CD8-positive, alpha-beta memory T cell (primary cell): ENCODE data around the gene ZNF18. TPM values are rescaled to one million over a fixed set of nuclear protein-coding genes. Genes with fewer than 3 reads are reported as not detected.
"Not testable (repeated sequence)": the region's sequence is repeated elsewhere in the genome, so short reads cannot be mapped to it uniquely, and the experiment has no call there.

Experiments used
- CTCF ChIA-PET: fragments of 350-600 bp; sonication (Branson Sonifier 250); formaldehyde crosslinking; loops from one replicate; lab custom pipeline; 2021; ENCODE audit warnings: antibody characterized with exemption; lab: Charles Lee
- POLR2A ChIA-PET: fragments of 350-600 bp; sonication (Branson Sonifier 250); formaldehyde crosslinking; loops from one replicate; lab custom pipeline; 2021; ENCODE audit warnings: antibody characterized with exemption; lab: Charles Lee
- DNase-seq, 5 donors: peaks; one replicate each; pipeline versions ENCODE4 v3.0.0 to v3.0.0-alpha.2; 2020 to 2022; ENCODE audit warnings: mixed read lengths in 1 of 5
- H3K27ac ChIP-seq: one replicate; pipeline ENCODE4 v1.7.0; 2013; ENCODE audit warnings: low read depth, mild to moderate bottlenecking, low read length, moderate library complexity
- H3K27me3 ChIP-seq: 2 replicates; pipeline ENCODE4 v1.7.0; 2013; ENCODE audit warnings: low read length, mild to moderate bottlenecking; ENCODE audit not compliant: insufficient read depth, poor library complexity, severe bottlenecking
- H3K36me3 ChIP-seq: 2 replicates; pipeline ENCODE4 v1.7.0; 2013; ENCODE audit warnings: mild to moderate bottlenecking, low read length, moderate library complexity; ENCODE audit not compliant: insufficient read depth
- H3K4me1 ChIP-seq: 2 replicates; pipeline ENCODE4 v1.7.0; 2013; ENCODE audit warnings: mild to moderate bottlenecking, low read length, moderate library complexity; ENCODE audit not compliant: insufficient read depth
- H3K4me3 ChIP-seq: 2 replicates; pipeline ENCODE4 v1.7.0; 2013; ENCODE audit warnings: mild to moderate bottlenecking, low read length
- H3K9me3 ChIP-seq: 2 replicates; pipeline ENCODE4 v1.7.0; 2013; ENCODE audit warnings: mild to moderate bottlenecking, low read length
- H3K27ac Mint-ChIP-seq, 8 donors: one replicate each; pipeline ENCODE4 v1.8.0; 2020 to 2021; ENCODE audit warnings: mixed read lengths in 8 of 8, mild to moderate bottlenecking in 6 of 8, inconsistent platforms in 3 of 8, moderate library complexity in 3 of 8
- H3K27me3 Mint-ChIP-seq, 2 donors: one replicate each; pipeline ENCODE4 v1.8.0; 2020 to 2021; ENCODE audit warnings: mixed read lengths in 2 of 2, mild to moderate bottlenecking in 1 of 2, moderate library complexity in 1 of 2
- H3K36me3 Mint-ChIP-seq, 3 donors: one replicate each; pipeline ENCODE4 v1.8.0; 2020 to 2021; ENCODE audit warnings: mixed read lengths in 3 of 3, inconsistent platforms in 1 of 3, mild to moderate bottlenecking in 1 of 3
- H3K4me1 Mint-ChIP-seq, 3 donors: one replicate each; pipeline ENCODE4 v1.8.0; 2020 to 2021; ENCODE audit warnings: mixed read lengths in 3 of 3, inconsistent platforms in 1 of 3, mild to moderate bottlenecking in 1 of 3
- H3K4me3 Mint-ChIP-seq, 7 donors: one replicate each; pipeline ENCODE4 v1.8.0; 2020 to 2021; ENCODE audit warnings: mixed read lengths in 7 of 7, mild to moderate bottlenecking in 6 of 7, moderate library complexity in 4 of 7, inconsistent platforms in 2 of 7
- H3K9me3 Mint-ChIP-seq, 5 donors: one replicate each; pipeline ENCODE4 v1.8.0; 2020 to 2022; ENCODE audit warnings: mixed read lengths in 5 of 5, mild to moderate bottlenecking in 3 of 5, moderate library complexity in 2 of 5, inconsistent platforms in 1 of 5
- polyA plus RNA-seq: library from polyadenylated mRNA; unstranded; fragments of 300-500 nt; fragmentation: Illumina TruSeq; gene quantifications from one replicate; pipeline ENCODE4 v1.2.3, GENCODE V29; 2021
- total RNA-seq, 2 experiments: library from RNA; stranded (reverse); gene quantifications; one replicate each; pipeline ENCODE4 v1.2.3, GENCODE V29; 2021

Gene ZNF18
- total and polyA plus RNA-seq, 3 experiments from 2014 or later = 5.7 to 9.1 (median 7.2) TPM

DNA sequence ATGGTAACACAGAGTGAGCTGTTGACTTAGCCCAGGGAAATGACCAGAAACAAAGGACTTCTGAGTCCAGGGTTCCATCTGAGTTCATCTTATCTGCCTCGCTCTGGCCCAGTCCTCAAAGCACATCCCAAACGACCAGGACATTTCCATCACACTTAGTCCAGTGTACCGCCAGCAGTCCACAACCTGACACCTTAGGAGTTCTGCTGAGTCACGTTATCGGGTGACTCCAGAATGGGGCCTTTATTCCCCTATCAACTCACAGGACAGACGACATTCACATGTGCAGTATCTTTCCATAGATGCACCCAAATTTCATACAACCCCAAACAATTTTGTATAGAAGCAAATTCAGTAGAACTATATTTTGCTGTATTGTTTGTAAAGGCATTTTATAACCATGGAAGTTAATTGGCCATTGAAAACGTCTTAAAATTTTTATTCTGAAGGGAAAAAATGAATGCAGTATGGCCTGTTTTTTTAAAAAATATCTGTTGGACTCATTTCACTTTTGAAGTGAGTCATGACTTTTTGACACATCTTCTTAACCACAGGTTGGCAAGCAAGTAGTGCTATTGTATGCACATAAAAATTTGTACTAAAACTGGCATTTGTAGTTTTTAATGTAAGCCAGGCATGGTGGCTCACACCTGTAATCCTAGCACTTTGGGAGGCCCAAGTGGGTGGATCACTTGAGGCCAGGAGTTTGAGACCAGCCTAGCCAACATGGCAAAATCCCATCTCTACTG is 46.3 kb downstream of the ZNF18 start:
- no peak for DNase-seq
- CTCF ChIA-PET = no interaction called here
- H3K9me3 ChIP-seq = peaks cover 12% of the 10 kb centered on the region
- Mint-ChIP-seq H3K27me3 (no peaks in the 10 kb centered on the region), H3K9me3 (peaks cover 12 to 36% (median 17%) of the 10 kb centered on the region in 5 donors), H3K27ac (no peak overlapping the region), H3K4me3 (no peak overlapping the region), H3K4me1 (no peaks in the 10 kb centered on the region), H3K36me3 (peaks cover 7 to 45% (median 18%) of the 10 kb centered on the region in 3 donors)
- no peaks in the 10 kb centered on the region for H3K27me3 ChIP-seq
- no peak overlapping the region for H3K4me3 ChIP-seq
- H3K36me3 ChIP-seq = no peaks in the 10 kb centered on the region
- H3K4me1 ChIP-seq = no peaks in the 10 kb centered on the region
- POLR2A ChIA-PET = no interaction called here
- no peak overlapping the region for H3K27ac ChIP-seq

DNA sequence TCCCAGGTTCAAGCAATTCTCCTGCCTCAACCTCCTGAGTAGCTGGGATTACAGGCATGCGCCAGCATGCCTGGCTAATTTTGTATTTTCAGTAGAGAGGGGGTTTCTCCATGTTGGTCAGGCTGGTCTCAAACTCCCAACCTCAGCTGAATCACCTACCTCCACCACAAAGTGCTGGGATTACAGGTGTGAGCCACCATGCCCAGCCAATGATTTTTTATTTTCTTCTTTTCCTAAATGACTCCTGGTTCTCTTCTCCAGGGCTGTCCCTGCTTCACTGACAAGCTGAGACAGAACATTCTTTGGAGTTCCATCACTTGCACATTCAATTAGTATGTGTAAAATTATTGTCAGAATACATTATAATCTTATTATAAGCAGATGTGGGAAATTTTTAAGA is 47.7 kb downstream of the ZNF18 start:
- H3K9me3 ChIP-seq, H3K4me3 ChIP-seq, H3K27me3 ChIP-seq, H3K36me3 ChIP-seq, H3K4me1 ChIP-seq, DNase-seq, CTCF ChIA-PET, POLR2A ChIA-PET, H3K4me3 Mint-ChIP-seq, H3K27ac ChIP-seq, H3K4me1 Mint-ChIP-seq, H3K27me3 Mint-ChIP-seq, H3K27ac Mint-ChIP-seq: not testable (repeated sequence)
- peaks cover 2 to 35% (median 12%) of the 10 kb centered on the region in 3 donors for H3K36me3 Mint-ChIP-seq
- peaks cover 9 to 25% (median 13%) of the 10 kb centered on the region in 5 donors for H3K9me3 Mint-ChIP-seq

DNA sequence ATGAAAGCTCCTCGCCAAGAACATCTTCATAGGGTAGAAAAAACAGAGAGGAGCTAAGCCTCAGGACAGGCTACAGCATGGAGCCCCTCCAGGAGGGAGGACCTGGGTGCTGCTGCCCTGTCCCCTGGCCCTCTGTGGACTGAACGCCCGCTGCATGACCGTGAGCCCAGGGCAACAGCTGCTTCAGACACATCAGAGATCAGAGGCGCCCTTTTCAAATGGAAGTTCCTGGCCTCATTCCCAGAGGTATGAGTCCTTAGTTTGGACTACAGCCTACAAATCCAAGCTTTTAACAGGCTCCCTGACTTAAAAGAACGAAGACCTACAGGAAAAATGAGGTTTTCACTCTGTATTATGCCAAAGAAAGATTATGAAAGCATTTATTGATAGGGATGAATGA is 48.5 kb downstream of the ZNF18 start:
- Mint-ChIP-seq H3K27me3 (peaks cover 3 to 5% of the 10 kb centered on the region in 2 donors), H3K4me3 (no peak overlapping the region), H3K36me3 (peaks cover 2 to 34% (median 8%) of the 10 kb centered on the region in 3 donors), H3K27ac (no peak overlapping the region), H3K4me1 (no peaks in the 10 kb centered on the region), H3K9me3 (peaks cover 3 to 18% (median 5%) of the 10 kb centered on the region in 5 donors)
- no peak overlapping the region for H3K4me3 ChIP-seq
- DNase-seq = no peak
- no peaks in the 10 kb centered on the region for H3K4me1 ChIP-seq
- peaks cover 1% of the 10 kb centered on the region for H3K9me3 ChIP-seq
- H3K27me3 ChIP-seq = no peaks in the 10 kb centered on the region
- no peak overlapping the region for H3K27ac ChIP-seq
- ChIA-PET CTCF (no interaction called here), POLR2A (no interaction called here)
- H3K36me3 ChIP-seq = no peaks in the 10 kb centered on the region

DNA sequence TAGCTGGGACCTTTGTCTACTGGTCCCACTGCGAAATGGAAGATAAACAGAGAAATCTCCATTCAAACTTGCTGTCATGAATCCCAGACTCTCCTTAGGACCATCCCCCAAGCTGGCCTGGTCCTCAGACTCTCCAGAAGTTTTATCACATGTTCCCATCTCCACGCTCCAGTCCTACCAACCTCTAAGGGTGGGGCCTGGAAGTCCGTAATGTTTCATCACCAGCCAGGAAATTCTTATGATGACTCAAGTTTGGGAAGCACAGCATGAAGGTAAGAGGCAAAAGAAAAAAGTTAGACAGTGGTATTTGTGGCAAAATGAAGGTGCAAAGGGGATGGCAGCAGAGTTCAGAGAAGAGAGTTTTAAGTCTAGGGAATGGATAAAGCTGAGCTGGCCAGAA is 52.7 kb downstream of the ZNF18 start:
- Histone ChIP-seq H3K4me3 (no peak overlapping the region), H3K4me1 (no peaks in the 10 kb centered on the region), H3K9me3 (no peaks in the 10 kb centered on the region), H3K27me3 (no peaks in the 10 kb centered on the region), H3K27ac (no peak overlapping the region), H3K36me3 (no peaks in the 10 kb centered on the region)
- POLR2A ChIA-PET = no interaction called here
- Mint-ChIP-seq H3K4me3 (no peak overlapping the region), H3K4me1 (no peaks in the 10 kb centered on the region), H3K9me3 (peaks cover 0 to 3% (median 0%) of the 10 kb centered on the region in 5 donors), H3K36me3 (peaks cover 0 to 17% (median 2%) of the 10 kb centered on the region in 3 donors), H3K27ac (no peak overlapping the region), H3K27me3 (peaks cover 5 to 9% of the 10 kb centered on the region in 2 donors)
- CTCF ChIA-PET = no interaction called here
- DNase-seq = no peak

GRCh38 chr17:11943759-11944347 is 53.4 kb downstream of the ZNF18 start:
- H3K36me3 Mint-ChIP-seq = peaks cover 0 to 16% (median 2%) of the 10 kb centered on the region in 3 donors
- H3K27me3 Mint-ChIP-seq = peaks cover 5 to 9% of the 10 kb centered on the region in 2 donors
- no peak overlapping the region for H3K27ac Mint-ChIP-seq
- H3K4me3 Mint-ChIP-seq = no peak overlapping the region
- Histone ChIP-seq H3K27ac (no peak overlapping the region), H3K27me3 (no peaks in the 10 kb centered on the region), H3K36me3 (no peaks in the 10 kb centered on the region), H3K4me1 (no peaks in the 10 kb centered on the region), H3K9me3 (no peaks in the 10 kb centered on the region), H3K4me3 (no peak overlapping the region)
- peaks cover 0 to 3% (median 0%) of the 10 kb centered on the region in 5 donors for H3K9me3 Mint-ChIP-seq
- no peaks in the 10 kb centered on the region for H3K4me1 Mint-ChIP-seq
- CTCF ChIA-PET = no interaction called here
- DNase-seq = no peak
- POLR2A ChIA-PET = no interaction called here

GRCh38 chr17:11943086-11943485 is 54.2 kb downstream of the ZNF18 start:
- H3K9me3 ChIP-seq, H3K4me1 Mint-ChIP-seq, DNase-seq, H3K27ac Mint-ChIP-seq, H3K4me3 ChIP-seq, CTCF ChIA-PET, H3K9me3 Mint-ChIP-seq, H3K4me3 Mint-ChIP-seq, H3K36me3 ChIP-seq, H3K27me3 Mint-ChIP-seq, H3K27ac ChIP-seq, H3K4me1 ChIP-seq, H3K27me3 ChIP-seq, POLR2A ChIA-PET: not testable (repeated sequence)
- peaks cover 0 to 16% (median 2%) of the 10 kb centered on the region in 3 donors for H3K36me3 Mint-ChIP-seq

DNA sequence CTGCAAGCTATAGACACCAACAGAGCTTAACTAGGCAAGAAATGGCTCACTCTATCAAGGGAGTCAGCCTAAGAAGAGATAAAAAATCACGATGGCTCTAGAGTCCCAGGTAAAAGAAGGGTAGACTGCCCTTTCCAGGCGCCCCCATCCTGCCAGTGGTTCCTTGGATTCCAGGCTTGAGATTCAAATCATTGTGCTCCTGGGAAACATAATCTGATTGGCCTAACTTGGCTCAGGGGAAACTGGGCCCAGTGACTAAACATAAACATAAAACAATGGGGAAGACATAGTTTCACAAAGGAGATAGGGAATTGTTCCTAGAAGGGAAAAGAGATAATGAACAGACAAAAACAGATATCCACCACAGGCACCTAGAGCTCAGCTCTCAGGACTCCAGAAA is 56.4 kb downstream of the ZNF18 start:
- Mint-ChIP-seq H3K4me1 (no peaks in the 10 kb centered on the region), H3K9me3 (peaks cover 0 to 3% (median 0%) of the 10 kb centered on the region in 5 donors), H3K4me3 (no peak overlapping the region), H3K27ac (no peak overlapping the region), H3K27me3 (peaks cover 12 to 20% of the 10 kb centered on the region in 2 donors), H3K36me3 (peaks cover 0 to 16% (median 2%) of the 10 kb centered on the region in 3 donors)
- H3K9me3 ChIP-seq = no peaks in the 10 kb centered on the region
- ChIA-PET POLR2A (no interaction called here), CTCF (no interaction called here)
- no peaks in the 10 kb centered on the region for H3K4me1 ChIP-seq
- H3K27me3 ChIP-seq = no peaks in the 10 kb centered on the region
- no peaks in the 10 kb centered on the region for H3K36me3 ChIP-seq
- H3K27ac ChIP-seq = no peak overlapping the region
- H3K4me3 ChIP-seq = no peak overlapping the region
- no peak for DNase-seq

DNA sequence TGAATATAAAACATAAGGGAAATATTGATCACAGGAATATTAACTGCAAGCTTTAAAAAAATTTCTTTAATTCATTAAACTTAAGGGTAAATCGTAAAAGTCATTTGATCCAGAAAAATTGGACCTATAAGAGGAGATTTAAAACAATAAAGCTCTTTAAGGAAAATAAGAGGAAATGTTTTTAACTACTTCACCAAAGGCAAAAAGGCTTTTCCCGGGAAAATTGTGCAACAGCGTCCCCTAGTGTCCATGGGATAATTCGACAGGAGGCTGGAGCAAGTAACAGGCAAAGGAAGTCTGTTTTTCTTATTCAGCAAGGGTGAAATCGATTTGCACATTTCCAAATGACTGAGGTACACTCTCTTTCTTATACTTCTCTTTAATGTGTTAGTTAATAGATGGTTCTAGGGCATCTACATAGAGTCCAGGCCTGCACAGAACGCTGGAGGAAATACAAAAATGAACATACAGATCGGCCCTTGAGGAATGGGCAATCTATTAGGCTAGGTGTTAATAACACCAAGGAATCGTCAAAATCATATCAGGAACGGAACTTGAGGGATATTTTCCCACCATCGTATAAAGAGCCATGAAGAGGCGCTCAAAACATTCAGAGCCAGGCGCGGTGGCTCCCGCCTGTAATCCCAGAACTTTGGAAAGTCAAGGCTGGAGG is 61.4 kb downstream of the ZNF18 start:
- Mint-ChIP-seq H3K4me3 (no peak overlapping the region), H3K36me3 (no peaks in the 10 kb centered on the region), H3K4me1 (no peaks in the 10 kb centered on the region), H3K27ac (no peak overlapping the region), H3K27me3 (peaks cover 3 to 17% of the 10 kb centered on the region in 2 donors), H3K9me3 (no peaks in the 10 kb centered on the region)
- no peak for DNase-seq
- POLR2A ChIA-PET = no interaction called here
- no peaks in the 10 kb centered on the region for H3K9me3 ChIP-seq
- CTCF ChIA-PET = no interaction called here
- no peak overlapping the region for H3K4me3 ChIP-seq
- no peak overlapping the region for H3K27ac ChIP-seq
- H3K36me3 ChIP-seq = no peaks in the 10 kb centered on the region
- H3K4me1 ChIP-seq = no peaks in the 10 kb centered on the region
- no peaks in the 10 kb centered on the region for H3K27me3 ChIP-seq
